GM21529 (cell line): Measurements from ENCODE around the gene SLFN5.
"Not testable (repeated sequence)": the region's sequence is repeated elsewhere in the genome, so short reads cannot be mapped to it uniquely, and the experiment has no call there.

ENCODE experiments used
- ATAC-seq: cut with Tn5 transposase; IDR thresholded peaks from one replicate; pipeline ENCODE4 v1.9.1; 2021; ENCODE audit not compliant: unreplicated experiment

The SLFN5 gene

GRCh38 chr17:35242805-35243560, at the start of gene SLFN5:
Gene SLFN5, plus strand, starts transcription at chr17:35243072. Its CDS starts 15,619 bp downstream, at chr17:35258691.
- peak; percentile 60 for ATAC-seq

- ATAC-seq, result not testable (repeated sequence)
These were observed 48.9 kb upstream of the SLFN5 start, which contains the start of gene SLC35G3 for GRCh38 chr17:35194001-35194400. Gene SLC35G3, minus strand, starts transcription at chr17:35194393. Its CDS starts 86 bp downstream, at chr17:35194307.

- not testable (repeated sequence) for ATAC-seq
These were observed 47.8 kb upstream of the SLFN5 start for GRCh38 chr17:35195062-35195461.

DNA sequence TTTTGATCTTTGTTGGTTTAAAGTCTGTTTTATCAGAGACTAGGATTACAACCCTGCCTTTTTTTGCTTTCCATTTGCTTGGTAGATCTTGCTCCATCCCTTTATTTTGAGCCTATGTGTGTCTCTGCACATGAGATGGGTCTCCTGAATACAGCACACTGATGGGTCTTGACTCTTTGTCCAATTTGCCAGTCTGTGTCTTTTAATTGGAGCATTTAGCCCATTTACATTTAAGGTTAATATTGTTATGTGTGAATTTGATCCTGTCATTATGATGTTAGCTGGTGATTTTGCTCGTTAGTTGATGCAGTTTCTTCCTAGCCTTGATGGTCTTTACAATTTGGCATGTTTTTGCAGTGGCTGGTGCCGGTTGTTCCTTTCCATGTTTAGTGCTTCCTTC, 40.3 kb upstream of the SLFN5 start:
- ATAC-seq, result not testable (repeated sequence)

GRCh38 chr17:35210741-35211140, 32.1 kb upstream of the SLFN5 start:
- no peak for ATAC-seq

DNA sequence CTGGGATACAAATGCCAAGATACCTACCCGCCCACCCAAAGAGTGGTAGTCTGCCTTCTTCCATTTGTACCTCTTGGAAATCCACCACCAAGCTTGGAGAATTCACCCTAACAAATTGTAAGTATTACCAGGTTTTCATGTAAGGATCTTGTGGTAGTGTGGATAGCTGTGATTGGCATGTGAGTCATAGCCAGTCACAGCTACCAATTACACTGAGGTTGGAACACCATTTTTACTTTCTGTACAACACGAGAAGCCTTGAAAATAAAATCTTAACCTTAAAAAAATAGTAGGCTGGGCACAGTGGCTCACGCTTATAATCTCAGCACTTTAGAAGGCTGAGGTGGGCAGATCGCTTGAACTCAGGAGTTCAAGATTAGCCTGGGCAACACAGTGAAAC, 30.2 kb upstream of the SLFN5 start:
- no peak for ATAC-seq

- ATAC-seq, result no peak
These were observed 29.4 kb upstream of the SLFN5 start for GRCh38 chr17:35213412-35213940.

- ATAC-seq, result no peak
These were observed 28.7 kb upstream of the SLFN5 start for GRCh38 chr17:35214192-35214591.

- ATAC-seq, result no peak
These were observed 28.1 kb upstream of the SLFN5 start for GRCh38 chr17:35214631-35215273.

DNA sequence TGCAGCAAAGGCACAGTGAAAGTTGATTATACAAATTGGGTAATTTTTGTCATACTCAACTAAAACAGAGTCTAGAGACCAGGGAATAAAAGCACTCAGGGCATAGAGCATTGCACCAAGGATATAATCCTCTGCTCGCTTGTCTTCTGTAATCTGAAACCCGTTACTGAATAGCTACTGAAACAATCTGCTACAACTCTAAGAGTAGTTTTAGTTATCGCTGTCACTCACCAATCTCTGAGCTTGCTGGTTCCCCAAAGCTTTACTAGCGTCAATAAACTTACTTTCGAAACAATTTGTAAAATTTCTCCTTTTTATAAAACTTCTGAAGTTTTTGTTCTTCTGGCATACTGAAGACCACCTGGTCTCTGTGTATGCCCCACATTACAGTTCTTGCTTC, 25.8 kb upstream of the SLFN5 start:
- no peak for ATAC-seq

DNA sequence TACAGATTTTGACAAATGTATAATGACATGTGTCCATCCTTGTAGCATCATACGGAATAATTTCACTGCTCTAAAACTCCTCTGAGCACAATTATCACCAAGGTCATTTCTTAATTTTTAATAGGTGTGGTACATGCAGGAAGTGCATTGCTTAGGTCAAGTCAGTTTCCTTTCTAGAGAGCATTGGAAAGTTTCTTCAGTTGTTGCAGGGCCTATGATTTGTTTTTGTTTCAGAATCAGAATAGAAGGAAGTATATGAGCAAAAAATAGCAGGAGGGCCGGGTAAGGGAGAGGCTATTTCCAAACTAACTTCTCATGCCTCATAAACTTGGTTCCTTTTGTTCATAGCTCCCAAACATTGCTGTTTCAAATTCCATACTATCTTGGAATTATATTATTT, 24.0 kb upstream of the SLFN5 start:
- ATAC-seq, result no peak

- ATAC-seq, result no peak
These were observed 20.4 kb upstream of the SLFN5 start for GRCh38 chr17:35222452-35222851.

DNA sequence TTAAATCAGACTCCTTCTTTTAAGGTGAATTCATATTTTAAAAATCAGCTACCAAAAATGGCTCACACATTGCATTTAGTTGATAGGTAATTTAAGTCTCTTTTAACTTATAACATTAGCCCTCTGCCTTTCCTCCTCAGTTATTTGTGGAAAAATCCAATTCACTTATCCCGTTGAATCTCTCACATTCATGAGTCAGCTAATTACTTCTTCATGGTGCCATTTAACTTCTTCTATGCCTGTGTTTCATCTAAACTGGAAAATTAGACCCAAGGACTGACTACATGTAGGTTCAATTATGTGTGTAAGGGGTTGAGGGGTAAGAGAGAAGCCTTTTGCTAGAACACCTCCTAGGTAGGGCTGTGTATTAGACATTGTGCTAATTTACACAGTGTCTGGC, 18.4 kb upstream of the SLFN5 start:
- ATAC-seq, result no peak

DNA sequence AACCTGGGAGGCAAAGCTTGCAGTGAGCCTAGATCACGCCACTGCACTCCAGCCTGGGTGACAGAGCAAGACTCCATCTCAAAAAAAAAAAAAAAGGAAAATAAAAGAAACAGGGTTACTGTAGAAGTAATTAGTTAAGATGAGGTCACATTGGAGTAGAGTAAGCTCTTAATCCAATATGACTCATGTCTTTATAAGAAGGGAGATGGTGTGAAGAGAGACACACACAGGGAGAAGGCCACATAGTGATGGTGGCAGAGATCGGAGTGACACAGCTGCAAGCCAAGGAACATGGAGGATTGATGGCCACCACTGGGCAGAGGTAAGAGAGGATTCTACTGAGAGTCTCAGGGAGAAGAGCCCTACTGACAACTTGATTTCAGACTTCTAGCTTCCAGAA, 15.3 kb upstream of the SLFN5 start:
- no peak for ATAC-seq

GRCh38 chr17:35229638-35230037, 13.2 kb upstream of the SLFN5 start:
- no peak for ATAC-seq

DNA sequence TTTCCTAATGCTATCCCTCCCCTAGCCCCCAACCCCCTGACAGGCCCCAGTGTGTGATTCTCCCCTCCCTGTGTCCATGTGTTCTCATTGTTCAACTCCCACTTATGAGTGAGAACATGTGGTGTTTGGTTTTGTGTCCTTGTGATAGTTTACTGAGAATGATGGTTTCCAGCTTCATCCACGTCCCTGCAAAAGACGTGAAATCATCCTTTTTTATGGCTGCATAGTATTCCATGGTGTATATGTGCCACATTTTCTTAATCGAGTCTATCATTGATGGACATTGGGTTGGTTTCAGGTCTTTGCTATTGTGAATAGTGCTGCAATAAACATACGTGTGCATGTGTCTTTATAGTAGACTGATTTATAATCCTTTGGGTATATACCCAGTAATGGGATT, 8.6 kb upstream of the SLFN5 start:
- ATAC-seq, result not testable (repeated sequence)

GRCh38 chr17:35235289-35235688, 7.6 kb upstream of the SLFN5 start:
- ATAC-seq, result no peak

- ATAC-seq, result no peak
These were observed 7.0 kb upstream of the SLFN5 start for GRCh38 chr17:35235917-35236316.

DNA sequence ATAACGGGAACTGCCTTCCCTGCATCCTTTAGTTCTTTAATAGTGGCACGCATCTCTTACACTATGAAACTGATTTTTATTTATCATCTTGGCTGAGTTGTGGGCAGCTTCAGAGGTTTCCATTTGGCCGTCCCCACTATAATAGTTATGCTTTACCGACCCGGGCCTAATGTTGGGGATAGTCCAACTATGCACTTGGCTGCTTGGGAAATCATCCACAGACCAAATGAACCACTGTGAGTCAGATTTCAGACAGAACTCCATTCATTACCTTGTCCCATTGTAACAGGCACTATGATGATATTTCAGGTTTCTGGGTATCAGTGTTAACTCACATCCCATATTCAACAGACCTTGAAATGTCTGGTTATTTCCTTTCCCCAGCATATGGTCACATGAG, 6.1 kb upstream of the SLFN5 start:
- ATAC-seq, result no peak

- ATAC-seq, result no peak
These were observed 4.1 kb upstream of the SLFN5 start for GRCh38 chr17:35238821-35239220.

GRCh38 chr17:35239823-35240222, 3.0 kb upstream of the SLFN5 start:
- ATAC-seq, result no peak

DNA sequence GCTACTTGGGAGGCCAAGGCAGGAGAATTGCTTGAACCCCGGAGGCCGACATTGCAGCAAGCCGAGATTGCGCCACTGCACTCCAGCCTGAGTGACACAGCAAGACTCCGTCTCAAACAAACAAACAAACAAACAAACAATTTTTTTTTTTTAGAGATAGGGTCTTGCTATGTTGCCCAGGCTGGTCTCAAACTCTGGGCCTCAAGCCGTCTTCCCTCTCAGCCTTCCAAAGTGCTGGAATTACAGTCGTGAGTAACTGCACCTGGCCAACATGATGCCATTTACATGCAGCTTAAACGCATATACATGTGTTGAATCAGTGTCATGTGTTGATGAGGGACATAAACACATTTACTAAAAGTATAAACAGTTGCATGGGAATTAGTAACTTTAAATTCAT, 2.0 kb upstream of the SLFN5 start:
- ATAC-seq, result no peak
